HK-2 (cell line): ENCODE measurements around the gene ERP29.
"Not testable (repeated sequence)": the region's sequence is repeated elsewhere in the genome, so short reads cannot be mapped to it uniquely, and the experiment has no call there.

Experiments used
- DNase-seq: peaks from one replicate; pipeline ENCODE4 v3.0.0-alpha.2; 2018; ENCODE audit not compliant: unreplicated experiment

Gene ERP29

GRCh38 chr12:112012775-112013600 is at the start of gene ERP29, which contains the start of gene TMEM116:
Gene ERP29 (plus strand): TSS chr12:112013426. CDS start chr12:112013466, 40 bp downstream.
Gene TMEM116 (minus strand): TSS chr12:112013165. CDS start chr12:112005270, 7,895 bp downstream.
- DNase-seq = peak; percentile 100

GRCh38 chr12:111964935-111965334 is 48.3 kb upstream of the ERP29 start:
- DNase-seq = no peak

GRCh38 chr12:111971800-111972199 is 41.4 kb upstream of the ERP29 start:
- no peak for DNase-seq

GRCh38 chr12:111975161-111975931 is 37.9 kb upstream of the ERP29 start:
- DNase-seq = no peak

- no peak for DNase-seq
Measured at GRCh38 chr12:111976291-111976690, 36.9 kb upstream of the ERP29 start.

- DNase-seq = no peak
Measured at GRCh38 chr12:111976860-111977259, 36.4 kb upstream of the ERP29 start.

GRCh38 chr12:111978545-111978944 is 34.7 kb upstream of the ERP29 start:
- no peak for DNase-seq

- no peak for DNase-seq
Measured at GRCh38 chr12:111980598-111980997, 32.6 kb upstream of the ERP29 start.

- DNase-seq = no peak
Measured at GRCh38 chr12:111981987-111982386, 31.2 kb upstream of the ERP29 start.

GRCh38 chr12:111984820-111985219 is 28.4 kb upstream of the ERP29 start:
- DNase-seq = no peak

GRCh38 chr12:111991535-111991934 is 21.7 kb upstream of the ERP29 start:
- DNase-seq = no peak

- DNase-seq = no peak
Measured at GRCh38 chr12:111991946-111992345, 21.3 kb upstream of the ERP29 start.

GRCh38 chr12:111992464-111992863 is 20.8 kb upstream of the ERP29 start:
- no peak for DNase-seq

- no peak for DNase-seq
Measured at GRCh38 chr12:111993292-111994150, 19.7 kb upstream of the ERP29 start.

GRCh38 chr12:111994211-111995111 is 18.8 kb upstream of the ERP29 start:
- DNase-seq = not testable (repeated sequence)

- DNase-seq = no peak
Measured at GRCh38 chr12:111995782-111996480, 17.3 kb upstream of the ERP29 start.

- no peak for DNase-seq
Measured at GRCh38 chr12:111997300-111997699, 15.9 kb upstream of the ERP29 start.

- DNase-seq = no peak
Measured at GRCh38 chr12:111998015-111998414, 15.2 kb upstream of the ERP29 start.

GRCh38 chr12:111999129-111999528 is 14.1 kb upstream of the ERP29 start:
- DNase-seq = not testable (repeated sequence)

- DNase-seq = no peak
Measured at GRCh38 chr12:112000820-112001219, 12.4 kb upstream of the ERP29 start.
